Measurements from ENCODE around the gene ATP2C2. TPM values are rescaled to one million over a fixed set of nuclear protein-coding genes. Genes with fewer than 3 reads are reported as not detected.

ATP2C2 gene
- total and polyA plus RNA-seq, 9 of the 15 experiments (the other 6 are each of a cell fraction or from before 2014, with no cell fraction given), result 0.75 TPM; not detected in 8

DNA sequence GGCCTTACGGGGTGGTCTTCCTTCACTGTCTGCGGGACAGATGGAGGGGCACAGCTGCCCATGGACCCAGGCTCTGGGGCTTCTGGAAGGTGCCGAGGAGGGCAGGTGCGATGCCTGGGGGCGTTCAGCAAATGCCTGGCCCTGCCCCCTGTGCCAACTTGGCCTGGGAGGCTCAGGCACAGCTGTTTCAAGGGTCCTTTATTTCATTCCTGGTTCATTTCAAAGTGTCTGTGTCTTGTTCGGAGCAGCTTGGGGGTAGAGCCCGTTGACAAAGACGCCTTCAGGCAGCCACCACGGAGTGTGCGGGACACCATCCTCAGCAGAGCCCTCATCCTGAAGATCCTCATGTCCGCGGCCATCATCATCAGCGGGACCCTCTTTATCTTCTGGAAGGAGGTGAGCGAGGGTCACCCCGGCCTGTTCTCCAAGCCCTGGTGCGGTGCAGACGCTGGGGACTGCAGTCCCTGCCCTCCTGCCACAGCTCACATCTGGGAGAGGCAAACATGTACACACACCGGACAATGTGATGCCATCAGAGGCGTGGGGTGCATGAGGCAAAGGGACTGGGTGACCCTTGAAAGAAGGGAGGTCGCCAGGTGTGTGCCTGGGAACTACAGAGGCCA, 92.2 kb downstream of the ATP2C2 start (continued):
- TF ChIP-seq, protein P1, sequence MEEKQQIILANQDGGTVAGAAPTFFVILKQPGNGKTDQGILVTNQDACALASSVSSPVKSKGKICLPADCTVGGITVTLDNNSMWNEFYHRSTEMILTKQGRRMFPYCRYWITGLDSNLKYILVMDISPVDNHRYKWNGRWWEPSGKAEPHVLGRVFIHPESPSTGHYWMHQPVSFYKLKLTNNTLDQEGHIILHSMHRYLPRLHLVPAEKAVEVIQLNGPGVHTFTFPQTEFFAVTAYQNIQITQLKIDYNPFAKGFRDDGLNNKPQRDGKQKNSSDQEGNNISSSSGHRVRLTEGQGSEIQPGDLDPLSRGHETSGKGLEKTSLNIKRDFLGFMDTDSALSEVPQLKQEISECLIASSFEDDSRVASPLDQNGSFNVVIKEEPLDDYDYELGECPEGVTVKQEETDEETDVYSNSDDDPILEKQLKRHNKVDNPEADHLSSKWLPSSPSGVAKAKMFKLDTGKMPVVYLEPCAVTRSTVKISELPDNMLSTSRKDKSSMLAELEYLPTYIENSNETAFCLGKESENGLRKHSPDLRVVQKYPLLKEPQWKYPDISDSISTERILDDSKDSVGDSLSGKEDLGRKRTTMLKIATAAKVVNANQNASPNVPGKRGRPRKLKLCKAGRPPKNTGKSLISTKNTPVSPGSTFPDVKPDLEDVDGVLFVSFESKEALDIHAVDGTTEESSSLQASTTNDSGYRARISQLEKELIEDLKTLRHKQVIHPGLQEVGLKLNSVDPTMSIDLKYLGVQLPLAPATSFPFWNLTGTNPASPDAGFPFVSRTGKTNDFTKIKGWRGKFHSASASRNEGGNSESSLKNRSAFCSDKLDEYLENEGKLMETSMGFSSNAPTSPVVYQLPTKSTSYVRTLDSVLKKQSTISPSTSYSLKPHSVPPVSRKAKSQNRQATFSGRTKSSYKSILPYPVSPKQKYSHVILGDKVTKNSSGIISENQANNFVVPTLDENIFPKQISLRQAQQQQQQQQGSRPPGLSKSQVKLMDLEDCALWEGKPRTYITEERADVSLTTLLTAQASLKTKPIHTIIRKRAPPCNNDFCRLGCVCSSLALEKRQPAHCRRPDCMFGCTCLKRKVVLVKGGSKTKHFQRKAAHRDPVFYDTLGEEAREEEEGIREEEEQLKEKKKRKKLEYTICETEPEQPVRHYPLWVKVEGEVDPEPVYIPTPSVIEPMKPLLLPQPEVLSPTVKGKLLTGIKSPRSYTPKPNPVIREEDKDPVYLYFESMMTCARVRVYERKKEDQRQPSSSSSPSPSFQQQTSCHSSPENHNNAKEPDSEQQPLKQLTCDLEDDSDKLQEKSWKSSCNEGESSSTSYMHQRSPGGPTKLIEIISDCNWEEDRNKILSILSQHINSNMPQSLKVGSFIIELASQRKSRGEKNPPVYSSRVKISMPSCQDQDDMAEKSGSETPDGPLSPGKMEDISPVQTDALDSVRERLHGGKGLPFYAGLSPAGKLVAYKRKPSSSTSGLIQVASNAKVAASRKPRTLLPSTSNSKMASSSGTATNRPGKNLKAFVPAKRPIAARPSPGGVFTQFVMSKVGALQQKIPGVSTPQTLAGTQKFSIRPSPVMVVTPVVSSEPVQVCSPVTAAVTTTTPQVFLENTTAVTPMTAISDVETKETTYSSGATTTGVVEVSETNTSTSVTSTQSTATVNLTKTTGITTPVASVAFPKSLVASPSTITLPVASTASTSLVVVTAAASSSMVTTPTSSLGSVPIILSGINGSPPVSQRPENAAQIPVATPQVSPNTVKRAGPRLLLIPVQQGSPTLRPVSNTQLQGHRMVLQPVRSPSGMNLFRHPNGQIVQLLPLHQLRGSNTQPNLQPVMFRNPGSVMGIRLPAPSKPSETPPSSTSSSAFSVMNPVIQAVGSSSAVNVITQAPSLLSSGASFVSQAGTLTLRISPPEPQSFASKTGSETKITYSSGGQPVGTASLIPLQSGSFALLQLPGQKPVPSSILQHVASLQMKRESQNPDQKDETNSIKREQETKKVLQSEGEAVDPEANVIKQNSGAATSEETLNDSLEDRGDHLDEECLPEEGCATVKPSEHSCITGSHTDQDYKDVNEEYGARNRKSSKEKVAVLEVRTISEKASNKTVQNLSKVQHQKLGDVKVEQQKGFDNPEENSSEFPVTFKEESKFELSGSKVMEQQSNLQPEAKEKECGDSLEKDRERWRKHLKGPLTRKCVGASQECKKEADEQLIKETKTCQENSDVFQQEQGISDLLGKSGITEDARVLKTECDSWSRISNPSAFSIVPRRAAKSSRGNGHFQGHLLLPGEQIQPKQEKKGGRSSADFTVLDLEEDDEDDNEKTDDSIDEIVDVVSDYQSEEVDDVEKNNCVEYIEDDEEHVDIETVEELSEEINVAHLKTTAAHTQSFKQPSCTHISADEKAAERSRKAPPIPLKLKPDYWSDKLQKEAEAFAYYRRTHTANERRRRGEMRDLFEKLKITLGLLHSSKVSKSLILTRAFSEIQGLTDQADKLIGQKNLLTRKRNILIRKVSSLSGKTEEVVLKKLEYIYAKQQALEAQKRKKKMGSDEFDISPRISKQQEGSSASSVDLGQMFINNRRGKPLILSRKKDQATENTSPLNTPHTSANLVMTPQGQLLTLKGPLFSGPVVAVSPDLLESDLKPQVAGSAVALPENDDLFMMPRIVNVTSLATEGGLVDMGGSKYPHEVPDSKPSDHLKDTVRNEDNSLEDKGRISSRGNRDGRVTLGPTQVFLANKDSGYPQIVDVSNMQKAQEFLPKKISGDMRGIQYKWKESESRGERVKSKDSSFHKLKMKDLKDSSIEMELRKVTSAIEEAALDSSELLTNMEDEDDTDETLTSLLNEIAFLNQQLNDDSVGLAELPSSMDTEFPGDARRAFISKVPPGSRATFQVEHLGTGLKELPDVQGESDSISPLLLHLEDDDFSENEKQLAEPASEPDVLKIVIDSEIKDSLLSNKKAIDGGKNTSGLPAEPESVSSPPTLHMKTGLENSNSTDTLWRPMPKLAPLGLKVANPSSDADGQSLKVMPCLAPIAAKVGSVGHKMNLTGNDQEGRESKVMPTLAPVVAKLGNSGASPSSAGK (IDR thresholded peaks at IDR 0.05), result no peak

Measured in K562 (cell line).